Panc1 (cell line): ENCODE results near the gene OR2AE1.

Experiments
- CTCF ChIP-seq: fragments of 450-650 bp; IDR thresholded peaks from 2 replicates; pipeline ENCODE4 v1.5.1; 2017; ENCODE audit warnings: mild to moderate bottlenecking
- POLR2AphosphoS5 ChIP-seq: IDR thresholded peaks from 2 replicates; pipeline ENCODE4 v1.6.1; 2012; ENCODE audit warnings: mild to moderate bottlenecking, low read depth, low read length, moderate library complexity
- REST ChIP-seq, 2 experiments: IDR thresholded peaks; 2 replicates each; pipeline ENCODE4 v1.6.1; 2011 to 2012; ENCODE audit warnings: low read depth in 2 of 2, control low read depth in 1 of 2, low read length in 1 of 2, mild to moderate bottlenecking in 1 of 2, moderate library complexity in 1 of 2; ENCODE audit not compliant: insufficient read depth in 1 of 2
- SIN3A ChIP-seq: IDR thresholded peaks from 2 replicates; pipeline ENCODE4 v1.6.1; 2012; ENCODE audit warnings: low read depth, mild to moderate bottlenecking, low read length, moderate library complexity, borderline replicate concordance; ENCODE audit not compliant: insufficient read depth
- TCF7L2 ChIP-seq: IDR thresholded peaks from 2 replicates; pipeline ENCODE4 v1.6.1; 2011; ENCODE audit warnings: mild to moderate bottlenecking, low read depth, low read length, inconsistent platforms

GRCh38 chr7:99868246-99868645 is 8.6 kb downstream of the OR2AE1 start:
- TF ChIP-seq CTCF (no peak), POLR2AphosphoS5 (no peak), REST (IDR thresholded peaks at IDR 0.05; ENCODE audit: insufficient read depth in 1 of 2, low read depth in 2 of 2, low read length in 1 of 2) (no peak), SIN3A (no peak), TCF7L2 (no peak)
